Nucleus accumbens (tissue), 56 donors: ENCODE measurements around the gene COL4A6.

Experiments
- DNase-seq, 56 donors: peaks; one replicate each; lab custom pipeline; 2025; lab: John Stamatoyannopoulos, UW

Gene COL4A6

GRCh38 chrX:108221301-108221864, 216.8 kb downstream of the COL4A6 start:
- no peak for DNase-seq

- DNase-seq: no peak
Observed at GRCh38 chrX:108219949-108220601, 218.1 kb downstream of the COL4A6 start.

GRCh38 chrX:108217876-108218275, 220.3 kb downstream of the COL4A6 start:
- no peak for DNase-seq

- no peak for DNase-seq
Observed at GRCh38 chrX:108216919-108217571, 221.2 kb downstream of the COL4A6 start.

GRCh38 chrX:108216405-108216804, 221.8 kb downstream of the COL4A6 start:
- no peak for DNase-seq

- no peak for DNase-seq
Observed at GRCh38 chrX:108211301-108211700, 226.9 kb downstream of the COL4A6 start.

GRCh38 chrX:108209006-108209554, 229.1 kb downstream of the COL4A6 start:
- DNase-seq: no peak

- no peak for DNase-seq
Observed at GRCh38 chrX:108203540-108203939, 234.7 kb downstream of the COL4A6 start.

- peak in 2 of 56 donors; percentile 1 to 12 for DNase-seq
Observed at GRCh38 chrX:108199691-108200090, 238.5 kb downstream of the COL4A6 start.

- no peak for DNase-seq
Observed at GRCh38 chrX:108199041-108199440, 239.2 kb downstream of the COL4A6 start.

GRCh38 chrX:108198420-108198819, 239.8 kb downstream of the COL4A6 start:
- no peak for DNase-seq

GRCh38 chrX:108186811-108187210, 251.4 kb downstream of the COL4A6 start:
- DNase-seq: no peak

- no peak for DNase-seq
Observed at GRCh38 chrX:108178143-108178498, 260.1 kb downstream of the COL4A6 start.

- peak in 1 of 56 donors; percentile 2 for DNase-seq
Observed at GRCh38 chrX:108177351-108178142, 260.7 kb downstream of the COL4A6 start.

- no peak for DNase-seq
Observed at GRCh38 chrX:108173874-108174273, 264.3 kb downstream of the COL4A6 start.

GRCh38 chrX:108171671-108172070, 266.6 kb downstream of the COL4A6 start:
- DNase-seq: no peak

- no peak for DNase-seq
Observed at GRCh38 chrX:108169768-108170167, 268.5 kb downstream of the COL4A6 start.

GRCh38 chrX:108168961-108169740, 269.1 kb downstream of the COL4A6 start:
- DNase-seq: no peak

GRCh38 chrX:108167211-108167872, 270.9 kb downstream of the COL4A6 start:
- DNase-seq: peak in 1 of 56 donors; percentile 16
